NCI-H524 treated with DMSO at 0.1 percent for 48 hours (cell line): ENCODE results near the gene SLC22A9.

ENCODE experiments used
- DNase-seq: peaks from one replicate; lab custom pipeline; 2025; lab: John Stamatoyannopoulos, UW

SLC22A9 gene

DNA sequence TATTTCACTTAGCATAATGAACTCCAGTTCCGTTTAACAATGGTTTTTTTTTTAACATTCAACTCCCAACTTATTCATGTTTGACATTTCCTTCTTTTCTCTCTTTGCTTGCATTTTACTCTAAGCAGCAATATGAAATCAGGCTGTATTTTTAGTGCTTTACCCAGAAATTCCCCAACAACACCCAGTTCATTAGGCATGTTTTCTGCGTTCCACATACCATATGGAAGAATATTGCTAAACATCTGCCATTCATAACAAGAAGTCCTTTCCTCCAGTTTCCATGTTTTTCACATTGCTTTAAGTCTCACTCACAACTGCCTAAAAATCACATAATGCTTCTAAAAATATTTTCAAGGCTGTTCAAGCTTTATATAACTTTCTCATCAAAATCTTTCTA, 75.5 kb downstream of the SLC22A9 start:
- no peak for DNase-seq

DNA sequence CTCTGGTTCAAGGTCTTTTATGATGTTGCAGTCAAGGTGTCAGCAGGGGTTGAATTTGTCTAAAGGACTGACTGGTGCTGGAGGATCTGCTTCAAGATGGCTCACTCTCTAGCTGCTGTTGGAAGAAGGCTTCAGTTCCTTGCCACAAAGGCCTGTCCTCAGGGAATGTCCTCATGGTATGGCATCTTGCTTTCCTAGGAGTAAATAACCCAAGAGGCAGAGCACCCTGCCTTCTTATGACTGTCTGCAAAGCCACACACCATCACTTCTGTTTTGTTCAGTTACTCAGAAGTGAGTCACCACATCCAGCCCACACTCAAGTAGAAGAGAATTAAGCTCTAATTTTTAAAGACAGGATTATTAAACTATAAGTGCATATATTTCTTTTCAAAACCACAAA, 76.1 kb downstream of the SLC22A9 start:
- DNase-seq, result no peak

DNA sequence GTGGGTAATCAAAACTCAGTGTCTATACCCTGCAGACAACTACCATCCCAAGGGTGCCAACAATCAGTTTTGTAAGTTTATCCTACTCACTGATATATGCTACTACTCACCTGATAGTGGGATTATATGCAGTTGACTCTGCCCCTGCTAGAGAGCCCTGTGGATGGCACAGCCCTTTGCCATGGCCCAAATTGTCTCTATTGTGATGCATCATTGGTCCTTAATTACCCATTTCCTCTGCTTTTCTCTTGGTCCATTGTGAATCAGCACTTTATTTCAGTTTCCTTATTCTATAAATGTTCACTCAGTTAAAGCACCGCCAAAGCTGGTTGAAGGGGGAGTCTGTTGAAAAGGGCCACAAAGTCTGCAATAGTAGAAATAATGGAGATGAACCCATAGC, 79.1 kb downstream of the SLC22A9 start:
- no peak for DNase-seq

- DNase-seq, result no peak
Observed at GRCh38 chr11:63459586-63459985, 90.0 kb downstream of the SLC22A9 start.
